Breast epithelium (tissue), 4 donors: ENCODE measurements around the gene TMEM132D. TPM values are rescaled to one million over a fixed set of nuclear protein-coding genes. Genes with fewer than 3 reads are reported as not detected.

ENCODE experiments used
- DNase-seq, 2 donors: peaks; one replicate each; pipeline ENCODE4 v3.0.0-alpha.2; 2019; ENCODE audit warnings: low spot score in 2 of 2
- H3K27ac ChIP-seq, 2 donors: fragments of 200-600 bp; sonication (generic) in 1 of 2; one replicate each; pipeline ENCODE4 v1.5.1; 2016 to 2019; ENCODE audit warnings: mild to moderate bottlenecking in 1 of 2
- H3K27me3 ChIP-seq, 2 donors: fragments of 200-600 bp; sonication (generic) in 1 of 2; one replicate each; pipeline versions ENCODE4 v1.5.1 to v1.6.0; 2017 to 2019; ENCODE audit warnings: control low read depth in 1 of 2, mild to moderate bottlenecking in 1 of 2
- H3K36me3 ChIP-seq: fragments of 200-600 bp; one replicate; pipeline ENCODE4 v1.5.1; 2019
- H3K4me1 ChIP-seq, 2 donors: fragments of 200-600 bp; sonication (generic); one replicate each; pipeline ENCODE4 v1.5.1; 2016 to 2019; ENCODE audit warnings: control low read depth in 1 of 2
- H3K4me3 ChIP-seq, 3 donors: fragments of 200-600 bp; sonication (generic); 1 replicate in 2 of 3; 2 replicates in 1 of 3; pipeline ENCODE4 v1.5.1; 2016 to 2019; ENCODE audit warnings: mild to moderate bottlenecking in 3 of 3, moderate library complexity in 2 of 3
- H3K9me3 ChIP-seq, 2 donors: fragments of 200-600 bp; sonication (generic) in 1 of 2; one replicate each; pipeline ENCODE4 v1.5.1; 2016 to 2019; ENCODE audit warnings: control low read depth in 1 of 2
- POLR2A ChIP-seq: fragments of 450-650 bp; IDR thresholded peaks from one replicate; pipeline ENCODE4 v1.6.1; 2016; ENCODE audit warnings: antibody characterized with exemption, mild to moderate bottlenecking, moderate library complexity
- POLR2AphosphoS5 ChIP-seq, 3 donors: sonication (generic); formaldehyde crosslinking; IDR thresholded peaks; one replicate each; pipeline ENCODE4 v1.6.1; 2017; ENCODE audit warnings: antibody characterized with exemption in 3 of 3
- intact Hi-C: fragments of 100-400 bp; cut with DNase I; formaldehyde crosslinking; loops from one replicate; pipeline ENCODE4 v1.15.1; 2023; ENCODE audit warnings: low total_unique reads
- total RNA-seq, 3 donors: library from RNA; depleted of rRNA; stranded (reverse); fragments of >200 nt; gene quantifications; one replicate each; pipeline ENCODE4 v1.1.0, GENCODE V29; 2016
- TF ChIP-seq, protein P1 (sequence below), 3 donors: fragments of 450-650 bp; IDR thresholded peaks; one replicate each; pipeline ENCODE4 v1.5.1; 2016 to 2017; ENCODE audit warnings: antibody characterized with exemption in 3 of 3, mild to moderate bottlenecking in 3 of 3, moderate library complexity in 3 of 3

Gene TMEM132D
- total RNA-seq, 3 donors from 2014 or later = not detected

DNA sequence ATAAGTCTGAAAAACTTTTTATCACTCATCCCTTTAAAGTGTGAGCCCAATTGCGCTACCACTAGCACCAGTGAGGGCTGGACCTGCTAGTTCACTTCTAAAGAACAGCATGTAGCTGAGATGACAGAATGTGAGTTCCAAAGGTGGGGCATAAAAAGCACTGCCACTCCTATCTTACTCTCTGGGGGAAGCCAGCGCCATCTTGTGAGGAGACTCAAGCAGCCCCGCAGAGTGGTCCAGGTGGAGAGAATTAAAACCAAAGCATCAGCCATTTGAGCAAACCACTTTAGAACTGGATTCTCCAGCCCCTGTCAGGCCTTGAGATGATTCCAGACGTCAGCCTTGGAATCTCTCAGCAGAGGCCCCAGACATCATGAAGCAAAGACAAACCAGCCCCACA is 39.9 kb downstream of the TMEM132D start:
- TF ChIP-seq POLR2A (no peak), POLR2AphosphoS5 (IDR thresholded peaks at IDR 0.05) (no peak)
- TF ChIP-seq, protein P1, sequence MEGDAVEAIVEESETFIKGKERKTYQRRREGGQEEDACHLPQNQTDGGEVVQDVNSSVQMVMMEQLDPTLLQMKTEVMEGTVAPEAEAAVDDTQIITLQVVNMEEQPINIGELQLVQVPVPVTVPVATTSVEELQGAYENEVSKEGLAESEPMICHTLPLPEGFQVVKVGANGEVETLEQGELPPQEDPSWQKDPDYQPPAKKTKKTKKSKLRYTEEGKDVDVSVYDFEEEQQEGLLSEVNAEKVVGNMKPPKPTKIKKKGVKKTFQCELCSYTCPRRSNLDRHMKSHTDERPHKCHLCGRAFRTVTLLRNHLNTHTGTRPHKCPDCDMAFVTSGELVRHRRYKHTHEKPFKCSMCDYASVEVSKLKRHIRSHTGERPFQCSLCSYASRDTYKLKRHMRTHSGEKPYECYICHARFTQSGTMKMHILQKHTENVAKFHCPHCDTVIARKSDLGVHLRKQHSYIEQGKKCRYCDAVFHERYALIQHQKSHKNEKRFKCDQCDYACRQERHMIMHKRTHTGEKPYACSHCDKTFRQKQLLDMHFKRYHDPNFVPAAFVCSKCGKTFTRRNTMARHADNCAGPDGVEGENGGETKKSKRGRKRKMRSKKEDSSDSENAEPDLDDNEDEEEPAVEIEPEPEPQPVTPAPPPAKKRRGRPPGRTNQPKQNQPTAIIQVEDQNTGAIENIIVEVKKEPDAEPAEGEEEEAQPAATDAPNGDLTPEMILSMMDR (IDR thresholded peaks at IDR 0.05) = no peak
- Histone ChIP-seq H3K4me3 (no peak overlapping the region), H3K9me3 (peaks cover 0 to 34% of the 10 kb centered on the region in 2 donors), H3K27me3 (no peaks in the 10 kb centered on the region), H3K4me1 (no peaks in the 10 kb centered on the region), H3K36me3 (no peaks in the 10 kb centered on the region), H3K27ac (no peak overlapping the region)
- DNase-seq = no peak
- intact Hi-C loops = loop anchor here (5.0 kb wide), 1 partner anchor 1227 kb away; no protein-coding TSS in a partner anchor

DNA sequence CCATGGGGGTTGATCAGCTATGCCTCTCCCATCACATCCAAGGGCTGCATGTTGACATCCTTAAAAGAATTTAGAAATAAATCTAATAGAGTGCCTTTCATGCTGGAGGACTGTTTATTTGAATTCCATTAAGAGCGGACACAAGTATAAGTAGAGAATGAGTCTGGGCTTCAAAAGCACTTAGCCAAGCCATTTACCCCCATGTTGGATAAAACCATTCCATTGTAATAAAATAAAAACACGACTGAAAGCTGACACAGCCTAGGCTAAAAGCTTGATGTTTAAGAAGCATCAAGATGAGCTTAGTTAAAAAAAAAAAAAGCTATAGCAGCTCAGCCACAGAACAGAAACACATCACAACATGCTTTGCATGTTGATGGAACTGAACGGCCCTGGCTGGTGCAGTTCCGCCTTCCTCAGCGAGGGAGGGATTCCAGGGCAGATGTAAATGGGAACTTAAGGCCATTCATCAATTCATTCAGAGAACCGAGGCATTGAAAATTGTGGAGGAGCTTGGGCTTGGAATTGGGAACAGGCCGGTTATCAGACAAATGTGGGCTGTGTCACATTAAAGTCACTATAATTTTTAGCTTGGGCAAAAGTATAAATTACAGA is 41.2 kb downstream of the TMEM132D start:
- H3K27me3 ChIP-seq = no peaks in the 10 kb centered on the region
- intact Hi-C loops = loop anchor here (5.0 kb wide), 1 partner anchor 1225 kb away; no protein-coding TSS in a partner anchor

DNA sequence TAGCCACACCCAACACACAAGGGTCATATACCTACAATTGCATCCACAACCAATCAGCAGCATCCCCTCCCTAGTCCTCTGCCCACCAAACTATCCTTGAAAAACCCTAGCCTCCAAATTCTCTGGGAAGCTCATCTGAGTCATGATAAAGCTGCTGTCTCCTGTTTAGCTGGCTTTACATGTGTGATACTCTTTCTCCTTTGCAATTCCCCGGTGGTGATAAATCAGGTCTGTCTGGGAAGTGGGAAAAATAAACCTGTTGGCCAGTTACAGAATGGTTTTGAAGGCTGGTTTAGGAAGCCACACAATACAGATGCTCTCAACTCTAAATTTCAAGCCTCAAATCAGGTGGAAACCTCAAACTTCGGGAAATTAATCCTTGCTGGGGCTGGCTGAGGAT is 41.9 kb downstream of the TMEM132D start:
- no peak for DNase-seq
- H3K27me3 ChIP-seq = no peaks in the 10 kb centered on the region
- peaks cover 0 to 24% of the 10 kb centered on the region in 2 donors for H3K9me3 ChIP-seq
- no peaks in the 10 kb centered on the region for H3K4me1 ChIP-seq
- intact Hi-C loops = loop anchor here (5.0 kb wide), 1 partner anchor 1225 kb away; no protein-coding TSS in a partner anchor
- no peak overlapping the region for H3K4me3 ChIP-seq
- TF ChIP-seq POLR2A (no peak), POLR2AphosphoS5 (IDR thresholded peaks at IDR 0.05) (no peak)
- TF ChIP-seq, protein P1 (IDR thresholded peaks at IDR 0.05) = no peak
- H3K36me3 ChIP-seq = no peaks in the 10 kb centered on the region
- no peak overlapping the region for H3K27ac ChIP-seq

More for the DNA sequence above, 41.2 kb downstream of the TMEM132D start:
- peaks cover 0 to 26% of the 10 kb centered on the region in 2 donors for H3K9me3 ChIP-seq
- DNase-seq = no peak
- no peaks in the 10 kb centered on the region for H3K36me3 ChIP-seq
- H3K27ac ChIP-seq = no peak overlapping the region
- H3K4me3 ChIP-seq = no peak overlapping the region
- no peak for TF ChIP-seq POLR2A
- TF ChIP-seq, protein P1 (IDR thresholded peaks at IDR 0.05) = no peak
- no peak for TF ChIP-seq POLR2AphosphoS5 (IDR thresholded peaks at IDR 0.05)
- H3K4me1 ChIP-seq = no peaks in the 10 kb centered on the region

DNA sequence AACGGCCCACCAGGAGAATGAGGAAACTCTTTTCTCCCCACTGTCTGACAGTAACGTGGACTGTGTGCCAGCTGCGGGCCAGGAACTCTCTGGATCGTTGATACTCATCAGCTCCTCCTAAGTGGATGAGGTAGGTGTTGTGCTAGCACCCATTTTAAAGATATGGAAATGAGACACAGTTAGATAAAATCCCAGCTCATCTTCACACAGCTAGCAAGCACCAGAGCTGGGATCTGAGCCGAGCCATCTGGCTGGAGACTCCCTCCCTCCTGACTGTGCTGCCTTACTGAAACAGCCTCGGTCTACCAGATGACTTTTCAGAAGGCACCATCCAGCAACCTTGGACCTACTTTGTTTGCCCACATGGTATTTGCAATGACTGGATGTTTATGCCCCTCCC is 49.2 kb downstream of the TMEM132D start:
- Histone ChIP-seq H3K9me3 (no peaks in the 10 kb centered on the region), H3K4me3 (no peak overlapping the region), H3K27me3 (no peaks in the 10 kb centered on the region), H3K36me3 (no peaks in the 10 kb centered on the region), H3K27ac (no peak overlapping the region), H3K4me1 (no peaks in the 10 kb centered on the region)
- no peak for DNase-seq
- intact Hi-C loops = no loop called here
- no peak for TF ChIP-seq POLR2A
- TF ChIP-seq, protein P1 (IDR thresholded peaks at IDR 0.05) = no peak
- no peak for TF ChIP-seq POLR2AphosphoS5 (IDR thresholded peaks at IDR 0.05)

DNA sequence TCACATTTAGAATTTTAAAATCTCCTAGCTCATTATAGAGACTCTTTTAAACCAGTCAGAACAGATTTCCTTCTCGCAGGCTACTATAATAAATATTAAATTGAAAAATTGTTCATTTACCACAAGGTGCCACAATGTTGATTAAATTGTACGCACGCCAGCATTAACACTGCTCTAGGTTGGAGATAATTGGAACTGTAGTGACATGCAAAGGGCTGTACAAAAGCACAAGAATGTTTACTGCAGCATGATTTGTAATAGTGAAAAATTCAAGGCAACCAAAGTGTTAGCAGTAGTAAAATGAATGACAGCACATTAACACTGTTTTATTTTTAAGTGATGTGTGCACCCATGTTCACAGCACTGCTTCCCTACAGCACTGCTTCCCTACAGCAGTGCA is 52.5 kb downstream of the TMEM132D start:
- Histone ChIP-seq H3K27me3 (no peaks in the 10 kb centered on the region), H3K27ac (no peak overlapping the region), H3K9me3 (no peaks in the 10 kb centered on the region), H3K36me3 (no peaks in the 10 kb centered on the region), H3K4me1 (no peaks in the 10 kb centered on the region), H3K4me3 (no peak overlapping the region)
- intact Hi-C loops = no loop called here
- no peak for DNase-seq
- TF ChIP-seq POLR2AphosphoS5 (IDR thresholded peaks at IDR 0.05) = no peak
- no peak for TF ChIP-seq POLR2A
- TF ChIP-seq, protein P1 (IDR thresholded peaks at IDR 0.05) = no peak
